HCT116 (cell line): ENCODE data around the gene FLOT1.
"Not testable (repeated sequence)": the region's sequence is repeated elsewhere in the genome, so short reads cannot be mapped to it uniquely, and the experiment has no call there.

Experiments
- CEBPB ChIP-seq: IDR thresholded peaks from 2 replicates; pipeline ENCODE4 v1.6.1; 2012; ENCODE audit warnings: low read depth
- CTCF ChIP-seq, 3 experiments: fragments of 200-600 bp in 1 of 3; sonication (generic) in 1 of 3; IDR thresholded peaks in 2 of 3; conservative IDR thresholded peaks in 1 of 3; 2 replicates each; pipeline ENCODE4 v1.5.1; 2012 to 2017; ENCODE audit warnings: low read depth in 2 of 3, low read length in 2 of 3, antibody characterized with exemption in 1 of 3, borderline replicate concordance in 1 of 3, control low read depth in 1 of 3, mild to moderate bottlenecking in 1 of 3, mixed read lengths in 1 of 3, mixed run types in 1 of 3, moderate library complexity in 1 of 3; ENCODE audit not compliant: insufficient read depth in 1 of 3
- EGR1 ChIP-seq: IDR thresholded peaks from 2 replicates; pipeline ENCODE4 v1.6.1; 2012; ENCODE audit warnings: low read depth
- ELF1 ChIP-seq: IDR thresholded peaks from 2 replicates; pipeline ENCODE4 v1.6.1; 2012; ENCODE audit warnings: low read depth, borderline replicate concordance
- EZH2phosphoT487 ChIP-seq: fragments of 200-600 bp; IDR thresholded peaks from 2 replicates; pipeline ENCODE4 v1.6.1; 2018; ENCODE audit warnings: antibody characterized with exemption, borderline replicate concordance
- MAX ChIP-seq: IDR thresholded peaks from 2 replicates; pipeline ENCODE4 v1.6.1; 2012
- POLR2A ChIP-seq: IDR thresholded peaks from 2 replicates; pipeline ENCODE4 v1.7.0; 2011; ENCODE audit warnings: borderline replicate concordance; ENCODE audit not compliant: insufficient read depth, insufficient read length; ENCODE audit errors: extremely low read depth
- POLR2AphosphoS5 ChIP-seq: IDR thresholded peaks from 2 replicates; pipeline ENCODE4 v1.6.1; 2011; ENCODE audit warnings: mild to moderate bottlenecking, low read depth, low read length, moderate library complexity
- REST ChIP-seq: IDR thresholded peaks from 2 replicates; pipeline ENCODE4 v1.6.1; 2012; ENCODE audit warnings: low read depth
- SP1 ChIP-seq: IDR thresholded peaks from 2 replicates; pipeline ENCODE4 v1.6.1; 2012; ENCODE audit warnings: low read depth
- TCF7L2 ChIP-seq: IDR thresholded peaks from 2 replicates; pipeline ENCODE4 v1.7.0; 2011; ENCODE audit warnings: borderline replicate concordance, inconsistent platforms; ENCODE audit not compliant: insufficient read depth, insufficient read length; ENCODE audit errors: extremely low read depth
- YY1 ChIP-seq: IDR thresholded peaks from 2 replicates; pipeline ENCODE4 v1.6.1; 2011; ENCODE audit warnings: low read length, low read depth, moderate library complexity, mild to moderate bottlenecking; ENCODE audit not compliant: insufficient replicate concordance; ENCODE audit errors: extremely low read depth

GRCh38 chr6:30756405-30757003 is 14.0 kb upstream of the FLOT1 start:
- TF ChIP-seq EGR1; SP1; TCF7L2; REST; CTCF (IDR thresholded peaks at IDR 0.05 in 2 of 3, conservative IDR thresholded peaks at IDR 0.05 in 1 of 3; ENCODE audit: borderline replicate concordance in 1 of 3, insufficient read depth in 1 of 3, low read depth in 2 of 3, low read length in 2 of 3); MAX; EZH2phosphoT487; YY1; POLR2A; CEBPB; ELF1; POLR2AphosphoS5: not testable (repeated sequence)
